ENCODE measurements around the gene LPCAT2. TPM values are rescaled to one million over a fixed set of nuclear protein-coding genes. Genes with fewer than 3 reads are reported as not detected.

Gene LPCAT2
- polyA plus RNA-seq, 2 of the 4 experiments (the other 2 are of a cell fraction): 8.0 to 16.3 TPM

- Histone ChIP-seq H3K27ac (no peak overlapping the region), H3K4me2 (no peak overlapping the region), H3K4me1 (no peaks in the 10 kb centered on the region), H3K4me3 (no peak overlapping the region), H3K9me3 (no peaks in the 10 kb centered on the region)
- DNase-seq (ENCODE audit: low read depth in 1 of 2, low spot score in 1 of 2) (no peak), ATAC-seq (no peak), FAIRE-seq (no peak)
- TF ChIP-seq HOXA7 (CRISPR knock-in tag; IDR thresholded peaks at IDR 0.05) (no peak), NFE2L2 (conservative IDR thresholded peaks at IDR 0.05; ENCODE audit: low read length) (no peak), POLR2AphosphoS2 (conservative IDR thresholded peaks at IDR 0.05; ENCODE audit: low read length) (no peak)
- ChIA-PET CTCF (interaction anchor here (1.4 to 2.3 kb wide), 2 partner anchors 8 to 94 kb away, joined by 4 to 13 read pairs; no protein-coding TSS in a partner anchor), POLR2A (no interaction called here)
These were observed 50.4 kb downstream of the LPCAT2 start for GRCh38 chr16:55559233-55559632.

- DNase-seq (ENCODE audit: low read depth in 1 of 2, low spot score in 1 of 2) (no peak), ATAC-seq (no peak), FAIRE-seq (no peak)
- Histone ChIP-seq H3K27ac (no peak overlapping the region), H3K9me3 (no peaks in the 10 kb centered on the region), H3K4me1 (no peaks in the 10 kb centered on the region), H3K4me3 (no peak overlapping the region), H3K4me2 (no peak overlapping the region)
- TF ChIP-seq RARB (CRISPR knock-in tag; IDR thresholded peaks at IDR 0.05): no peak
- no peak for TF ChIP-seq BHLHE40 (IDR thresholded peaks at IDR 0.05; ENCODE audit: low read depth, low read length)
- TF ChIP-seq RCOR1 (IDR thresholded peaks at IDR 0.05; ENCODE audit: low read depth, low read length): no peak
- no peak for TF ChIP-seq KDM1A (IDR thresholded peaks at IDR 0.05; ENCODE audit: low read depth)
- TF ChIP-seq JUNB (IDR thresholded peaks at IDR 0.05): no peak
- CTCF ChIA-PET: no interaction called here
- POLR2A ChIA-PET: no interaction called here
- 40% methylated on average over 1 of the region's 1 CpG for WGBS (ENCODE audit: missing lambda C conversion rate)
These were observed 51.2 kb downstream of the LPCAT2 start for GRCh38 chr16:55559933-55560516.

- POLR2A ChIA-PET: no interaction called here
- no peak for FAIRE-seq
- no peak for DNase-seq (ENCODE audit: low read depth in 1 of 2, low spot score in 1 of 2)
These were observed 52.5 kb downstream of the LPCAT2 start for GRCh38 chr16:55561319-55561848.

More at GRCh38 chr16:55561319-55561848, 52.5 kb downstream of the LPCAT2 start:
- no peak overlapping the region for H3K27ac ChIP-seq
- no peak overlapping the region for H3K4me3 ChIP-seq
- H3K4me2 ChIP-seq: no peak overlapping the region
- H3K9me3 ChIP-seq: no peaks in the 10 kb centered on the region
- 47% methylated on average over 2 of the region's 2 CpGs for WGBS (ENCODE audit: missing lambda C conversion rate)
- no peak for TF ChIP-seq JUN (IDR thresholded peaks at IDR 0.05)
- no peak for TF ChIP-seq HDAC2 (IDR thresholded peaks at IDR 0.05)
- TF ChIP-seq PHF8 (IDR thresholded peaks at IDR 0.05; ENCODE audit: borderline replicate concordance, low read depth): no peak
- no peak for TF ChIP-seq REST (IDR thresholded peaks at IDR 0.05)
- no peak for TF ChIP-seq ZNF302 (CRISPR knock-in tag; IDR thresholded peaks at IDR 0.05)
- TF ChIP-seq CBX2 (IDR thresholded peaks at IDR 0.05; ENCODE audit: borderline replicate concordance, low read depth): no peak
- no peak for TF ChIP-seq MYC (IDR thresholded peaks at IDR 0.05; ENCODE audit: borderline replicate concordance, low read length)
- no peak for TF ChIP-seq EHMT2 (IDR thresholded peaks at IDR 0.05; ENCODE audit: low read depth)
- no peak for TF ChIP-seq SMC3 (IDR thresholded peaks at IDR 0.05)
- no peak for TF ChIP-seq RAD21 (conservative IDR thresholded peaks at IDR 0.05 in 1 of 2, IDR thresholded peaks at IDR 0.05 in 1 of 2)
- TF ChIP-seq ELK1 (IDR thresholded peaks at IDR 0.05; ENCODE audit: low read depth, low read length): no peak
- no peak for TF ChIP-seq ZFP36 (IDR thresholded peaks at IDR 0.05; ENCODE audit: borderline replicate concordance, partially characterized antibody)
- TF ChIP-seq FOSB (CRISPR knock-in tag; IDR thresholded peaks at IDR 0.05): no peak
- TF ChIP-seq RNF2 (IDR thresholded peaks at IDR 0.05; ENCODE audit: borderline replicate concordance, low read depth): no peak
- TF ChIP-seq RFX5 (IDR thresholded peaks at IDR 0.05): no peak
- no peak for TF ChIP-seq RCOR1 (IDR thresholded peaks at IDR 0.05; ENCODE audit: low read depth, low read length)
- no peak for TF ChIP-seq E2F6 (IDR thresholded peaks at IDR 0.05; ENCODE audit: borderline replicate concordance, low read depth)
- TF ChIP-seq HOXB13 (CRISPR knock-in tag; IDR thresholded peaks at IDR 0.05; ENCODE audit: low read depth): no peak
- TF ChIP-seq BHLHE40 (IDR thresholded peaks at IDR 0.05; ENCODE audit: low read depth, low read length): no peak
- CTCF ChIA-PET: interaction anchor here (1.0 to 1.6 kb wide), 3 partner anchors 18 to 140 kb away, joined by 3 to 9 read pairs (median 4); no protein-coding TSS in a partner anchor
- H3K4me1 ChIP-seq: no peaks in the 10 kb centered on the region
- ATAC-seq: no peak
